ENCODE results near the gene NFASC.

Gene NFASC

DNA sequence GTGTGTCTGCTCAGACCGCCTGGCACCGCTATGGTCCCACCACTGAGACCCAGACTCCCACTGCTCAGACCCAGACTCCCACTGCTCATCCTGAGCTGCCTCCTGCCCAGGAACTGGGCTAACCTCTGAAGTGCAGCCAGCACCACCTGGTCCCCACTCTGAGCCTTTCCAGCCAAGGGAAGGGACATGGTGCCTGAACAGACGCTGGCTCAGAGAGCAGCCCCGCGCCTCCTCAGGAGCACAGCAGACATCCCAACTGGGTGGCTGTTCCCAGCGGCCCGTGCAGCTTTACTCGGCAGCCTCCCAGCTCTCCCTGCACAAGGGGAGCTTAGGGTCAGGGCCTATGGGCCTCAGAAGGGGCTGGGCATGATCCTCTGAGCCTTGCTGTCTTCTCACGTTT lies 144.6 kb downstream of the NFASC start:
- no peak for DNase-seq

DNA sequence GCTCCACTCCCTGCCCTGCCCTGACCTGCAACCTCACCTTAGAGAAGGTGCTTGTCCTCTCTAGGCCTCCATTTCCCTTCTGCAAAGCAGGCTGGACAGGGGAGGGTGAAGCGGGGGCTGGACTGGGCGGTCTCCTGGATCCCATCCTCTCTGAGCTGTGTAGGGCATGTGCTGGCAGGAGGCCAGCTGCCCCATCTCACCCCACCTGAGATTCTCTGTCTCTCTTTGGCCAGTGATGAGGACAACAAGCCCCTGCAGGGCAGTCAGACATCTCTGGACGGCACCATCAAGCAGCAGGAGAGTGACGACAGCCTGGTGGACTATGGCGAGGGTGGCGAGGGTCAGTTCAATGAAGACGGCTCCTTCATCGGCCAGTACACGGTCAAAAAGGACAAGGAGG lies 145.4 kb downstream of the NFASC start:
- no peak for DNase-seq

DNA sequence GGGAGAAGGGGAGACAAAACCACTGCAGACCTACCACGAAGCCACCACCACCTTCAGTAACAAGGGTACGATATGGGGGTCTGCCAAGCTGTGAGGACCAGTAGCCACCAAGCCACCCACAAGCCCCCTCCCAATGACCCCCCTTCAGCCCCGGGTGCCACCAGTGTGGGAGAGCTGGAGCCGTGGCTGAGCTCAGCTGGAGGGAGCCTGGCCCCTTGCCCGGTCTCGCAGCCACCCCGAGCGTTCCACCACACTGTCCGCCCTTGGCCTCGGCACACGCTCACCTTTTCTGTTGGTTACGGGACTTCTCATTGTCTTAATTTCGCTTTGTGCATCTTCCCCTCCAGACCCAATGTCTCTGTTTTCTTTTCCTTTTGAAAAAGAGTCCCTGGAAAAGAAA lies 145.9 kb downstream of the NFASC start:
- no peak for DNase-seq

DNA sequence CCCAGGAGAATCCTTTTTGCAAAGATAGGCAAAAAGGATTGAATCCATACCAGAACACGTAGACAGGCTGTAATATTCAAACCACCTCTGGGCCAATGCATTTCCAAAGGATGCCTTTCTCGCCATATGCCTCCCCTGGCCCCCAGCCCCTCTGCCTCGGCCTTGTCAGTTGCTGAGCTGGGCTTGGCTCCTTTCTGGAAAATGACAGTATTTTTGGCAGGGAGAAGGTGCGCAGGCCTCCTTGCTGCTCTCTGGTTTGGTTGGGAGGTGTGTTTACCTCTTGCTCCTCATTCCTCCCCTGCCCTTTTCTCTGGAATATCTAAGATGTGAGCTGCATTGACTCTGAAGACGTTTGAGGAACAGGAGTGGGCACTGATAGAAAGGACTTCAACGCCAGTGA lies 146.3 kb downstream of the NFASC start:
- DNase-seq, result no peak

GRCh38 chr1:205017766-205018165 lies 147.1 kb downstream of the NFASC start:
- DNase-seq, result no peak

- DNase-seq, result no peak
These were observed 147.7 kb downstream of the NFASC start for GRCh38 chr1:205018381-205018780.

GRCh38 chr1:205020466-205020865 lies 149.8 kb downstream of the NFASC start:
- no peak for DNase-seq

DNA sequence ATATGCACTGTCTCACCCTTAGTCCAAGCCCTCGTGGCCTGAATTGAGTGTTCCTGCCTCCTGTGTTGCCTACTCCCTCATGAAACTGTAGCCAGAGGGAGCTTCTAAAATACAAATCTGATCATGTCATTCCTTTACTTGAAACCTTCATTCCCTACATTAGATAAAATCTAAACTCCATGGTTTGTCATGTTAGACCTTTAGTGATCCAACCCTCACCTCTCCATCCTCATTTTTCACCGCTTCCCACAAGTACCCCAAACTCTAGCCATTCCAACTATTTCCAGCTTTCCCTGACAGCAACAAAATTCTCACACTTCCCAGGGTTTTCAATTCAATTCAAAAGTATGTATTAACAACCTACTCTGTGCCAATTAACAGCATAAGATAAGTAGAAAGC lies 154.0 kb downstream of the NFASC start:
- DNase-seq, result no peak

DNA sequence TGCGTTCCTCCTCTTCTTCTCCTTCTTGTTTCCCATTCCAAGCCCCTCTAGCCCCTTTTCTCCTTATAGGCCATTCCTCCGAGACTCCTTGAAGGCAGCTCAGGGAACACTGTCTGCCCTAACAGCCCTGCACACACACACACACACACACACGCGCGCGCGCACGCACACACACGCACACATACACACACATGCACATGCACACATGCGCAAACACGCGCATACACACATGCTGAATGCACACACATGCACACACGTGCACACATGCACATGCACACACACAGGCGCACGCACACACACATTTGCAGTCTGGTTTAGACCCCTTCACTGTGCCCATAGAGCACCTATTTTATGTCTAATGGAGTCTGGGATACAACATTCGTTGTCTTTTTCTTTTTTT lies 154.6 kb downstream of the NFASC start:
- DNase-seq, result no peak

- DNase-seq, result no peak
These were observed 155.5 kb downstream of the NFASC start for GRCh38 chr1:205026181-205026580.

GRCh38 chr1:205028390-205028789 lies 157.7 kb downstream of the NFASC start:
- DNase-seq, result no peak

DNA sequence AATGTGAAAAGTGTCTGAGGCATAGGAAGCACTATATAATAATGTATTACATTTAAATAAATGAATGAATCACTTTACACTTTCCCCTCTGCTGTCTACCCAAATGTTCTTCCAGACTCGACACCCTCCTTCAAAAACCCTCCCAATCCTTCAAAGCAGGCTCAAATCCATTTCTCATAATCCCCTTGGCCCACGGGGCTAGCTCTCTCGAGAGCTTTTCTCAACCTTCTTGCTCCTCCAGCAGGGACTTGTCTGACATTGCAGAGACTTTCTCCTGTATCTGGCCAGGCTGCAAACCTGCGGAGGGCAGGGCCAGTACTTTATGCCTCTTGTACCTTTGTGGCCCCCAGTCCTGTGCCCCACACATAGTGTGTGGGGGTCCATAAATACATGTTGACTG lies 158.3 kb downstream of the NFASC start:
- DNase-seq, result no peak

GRCh38 chr1:205030241-205030640 lies 159.6 kb downstream of the NFASC start:
- no peak for DNase-seq

- DNase-seq, result no peak
These were observed 160.2 kb downstream of the NFASC start for GRCh38 chr1:205030896-205031295.

DNA sequence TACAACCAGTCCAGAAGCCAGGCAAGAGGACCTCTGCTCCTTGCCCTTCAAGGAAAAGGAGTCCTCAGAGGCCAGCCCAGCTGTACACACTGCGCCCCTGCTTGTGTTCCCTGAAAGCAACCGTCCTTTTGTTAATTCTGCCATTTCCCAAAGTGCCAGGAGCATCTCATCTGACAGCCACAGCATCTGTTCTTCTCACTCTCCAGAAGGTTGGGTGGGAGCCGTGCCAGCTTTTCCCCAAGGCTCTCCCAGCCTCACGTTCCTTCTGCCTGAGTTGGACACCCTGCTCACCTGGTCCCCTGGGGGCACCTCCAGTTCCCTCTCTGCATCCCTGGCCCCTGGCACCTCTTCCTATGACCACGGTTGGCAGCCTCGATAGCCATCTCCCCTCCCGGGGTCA lies 161.8 kb downstream of the NFASC start:
- DNase-seq, result no peak

DNA sequence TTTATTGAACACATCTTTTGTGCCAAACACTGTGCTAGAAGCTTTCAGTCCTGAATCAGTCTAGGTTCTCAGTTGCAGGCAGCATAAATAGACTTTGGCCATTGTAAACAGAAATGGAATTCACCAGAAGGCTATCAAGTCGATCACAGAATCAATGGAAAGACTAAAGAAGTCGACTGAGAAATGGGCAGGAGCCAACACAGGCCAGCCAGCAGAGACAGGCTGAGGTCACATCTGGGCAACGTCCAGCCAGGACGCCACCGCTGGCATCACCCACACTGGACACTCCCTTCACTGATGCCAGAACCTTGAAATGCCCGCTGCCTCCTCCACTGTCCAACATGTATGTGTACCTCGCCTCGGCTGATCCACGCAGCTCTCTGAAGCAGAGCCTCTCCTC lies 166.9 kb downstream of the NFASC start:
- no peak for DNase-seq

DNA sequence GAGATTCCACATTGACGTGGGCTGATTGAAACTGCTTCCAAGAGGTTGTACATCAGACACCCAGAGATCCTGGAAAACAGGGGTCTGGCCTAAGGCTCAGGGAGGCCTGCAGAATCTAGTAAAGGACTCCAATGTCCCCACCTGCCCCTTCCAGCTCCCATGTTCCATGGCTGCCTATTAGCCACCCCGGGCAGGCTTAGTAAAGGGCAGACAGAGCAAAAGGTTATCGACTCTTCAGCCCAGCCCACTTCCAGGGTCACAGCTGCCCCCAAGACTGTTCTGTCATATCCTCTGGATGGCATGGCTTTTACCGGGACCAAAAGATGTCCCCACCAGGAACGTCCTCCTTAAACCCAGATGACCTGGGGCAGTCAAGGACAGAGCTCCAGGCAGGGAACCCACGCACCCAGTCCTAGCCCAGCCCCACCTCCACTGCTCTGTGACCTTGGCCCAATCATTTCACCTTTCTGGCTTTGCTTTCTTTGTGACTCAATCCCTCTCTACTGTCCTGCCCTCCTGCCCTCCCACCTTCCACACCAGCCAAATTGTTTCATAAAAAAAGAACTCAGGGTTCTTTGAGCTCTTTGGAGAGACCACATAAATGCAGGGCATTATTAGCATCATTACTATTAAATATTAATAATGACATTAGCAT lies 167.6 kb downstream of the NFASC start:
- DNase-seq, result no peak

- no peak for DNase-seq
These were observed 170.5 kb downstream of the NFASC start for GRCh38 chr1:205041001-205041715.

DNA sequence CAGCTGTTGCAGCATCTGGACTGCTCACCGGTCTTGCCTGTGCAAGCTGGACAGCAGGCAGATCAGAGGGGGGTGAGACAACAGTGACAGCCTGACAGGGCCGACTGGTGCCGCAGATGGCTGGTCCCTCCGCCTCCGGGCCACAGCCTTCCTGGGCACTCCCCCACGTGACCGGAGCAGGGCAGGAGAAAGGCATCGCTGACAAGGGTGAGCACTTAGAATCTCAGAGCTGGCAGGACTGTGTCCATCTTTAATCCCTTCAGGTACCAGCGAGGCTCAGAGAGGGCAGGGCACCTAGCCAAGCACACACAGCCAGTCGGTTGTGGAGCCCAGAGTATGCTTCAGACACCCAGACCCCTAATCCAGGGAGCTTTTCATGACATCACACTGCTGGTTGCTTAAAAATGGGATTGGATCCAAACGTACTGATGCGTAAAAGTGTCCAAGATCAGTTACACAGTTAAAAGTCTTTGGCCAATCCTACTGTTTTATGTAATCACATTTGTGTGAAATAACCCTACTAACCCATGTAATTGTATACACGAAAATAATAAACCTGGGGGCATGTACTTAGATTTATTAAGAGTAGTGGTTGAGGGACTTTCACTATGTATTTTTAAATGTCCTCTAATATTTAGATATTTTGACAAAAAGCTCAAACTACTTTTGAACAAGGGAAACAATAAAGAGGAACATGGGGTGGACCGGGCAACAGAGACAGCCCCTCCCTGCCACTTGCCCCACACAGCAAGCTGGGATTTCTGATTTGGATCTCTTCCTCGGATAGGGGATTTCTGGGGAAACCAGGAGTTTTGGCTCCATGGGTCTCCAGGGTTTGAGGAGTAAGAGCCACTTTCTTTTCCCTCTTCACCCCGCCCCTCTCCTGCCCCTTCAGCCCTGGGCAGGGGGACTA lies 171.6 kb downstream of the NFASC start:
- no peak for DNase-seq

DNA sequence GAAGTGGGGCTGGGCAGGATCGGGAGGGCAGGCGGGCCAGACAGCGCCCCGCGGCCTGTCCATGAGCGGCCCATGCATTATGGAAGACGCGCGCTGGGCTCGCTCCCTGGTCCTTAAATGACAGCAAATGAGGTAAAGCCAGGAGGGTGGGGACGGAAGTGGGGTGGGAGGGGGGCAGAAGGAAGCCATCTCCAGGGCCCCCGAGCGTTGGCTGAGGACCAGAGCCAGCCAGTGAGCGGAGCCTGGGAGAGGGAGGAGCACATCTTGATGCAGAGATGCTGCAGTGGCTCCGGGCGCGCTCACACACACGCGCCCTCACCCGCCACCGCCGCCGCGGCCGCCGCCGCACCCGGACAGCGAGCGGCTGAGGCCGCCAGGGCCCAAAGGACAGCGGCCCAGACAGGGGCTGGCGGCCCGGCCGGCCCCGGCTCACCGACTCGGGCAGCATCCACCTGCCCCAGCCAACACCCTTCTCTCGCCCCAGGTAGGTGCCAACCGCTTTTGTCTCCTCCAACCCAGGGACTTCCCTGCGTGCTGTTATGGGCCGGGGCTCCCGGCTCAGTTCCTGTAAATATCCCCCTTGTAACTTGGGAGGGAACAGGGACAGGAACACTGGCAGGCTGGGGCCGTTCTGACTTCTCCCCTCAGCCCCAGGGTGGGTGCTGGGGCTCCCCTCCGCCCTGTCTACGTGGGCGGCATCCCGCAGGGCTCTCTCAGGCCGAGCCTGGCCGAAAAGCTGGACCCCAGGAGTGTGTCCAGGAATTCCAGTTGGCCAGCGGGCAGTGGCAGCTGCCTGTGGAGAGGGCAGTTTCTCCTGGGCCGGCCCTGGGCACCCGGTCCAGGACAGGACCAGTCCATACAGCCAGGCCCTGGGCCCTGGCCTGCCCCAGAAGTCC lies 172.5 kb downstream of the NFASC start, which contains the start of gene CNTN2:
Gene CNTN2, plus strand, starts transcription at position 302 of the 896 bp plus-strand sequence. CDS start 9,974 bp downstream, outside the sequence.
- DNase-seq, result no peak

GRCh38 chr1:205043866-205044265 lies 173.2 kb downstream of the NFASC start:
- no peak for DNase-seq

DNA sequence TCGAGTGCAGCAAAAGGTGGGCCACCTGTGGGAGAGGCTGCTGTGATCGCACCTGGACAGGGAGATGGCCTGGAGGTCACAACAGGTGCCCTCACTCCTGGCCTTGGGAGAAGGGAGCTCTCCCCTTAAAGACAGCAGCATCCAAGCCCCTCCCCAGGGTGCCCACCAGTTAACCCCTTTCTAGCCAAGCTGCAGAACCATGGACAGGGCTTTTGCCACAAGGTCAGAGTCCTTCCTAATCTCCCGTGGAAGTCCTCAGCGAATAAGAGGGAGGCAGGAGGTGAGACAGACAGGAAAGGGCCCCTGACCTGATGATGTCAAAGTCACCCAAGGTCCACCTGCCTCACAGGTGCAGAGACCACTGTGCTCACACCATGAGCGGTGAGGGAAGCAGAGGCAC lies 174.1 kb downstream of the NFASC start:
- DNase-seq, result no peak

DNA sequence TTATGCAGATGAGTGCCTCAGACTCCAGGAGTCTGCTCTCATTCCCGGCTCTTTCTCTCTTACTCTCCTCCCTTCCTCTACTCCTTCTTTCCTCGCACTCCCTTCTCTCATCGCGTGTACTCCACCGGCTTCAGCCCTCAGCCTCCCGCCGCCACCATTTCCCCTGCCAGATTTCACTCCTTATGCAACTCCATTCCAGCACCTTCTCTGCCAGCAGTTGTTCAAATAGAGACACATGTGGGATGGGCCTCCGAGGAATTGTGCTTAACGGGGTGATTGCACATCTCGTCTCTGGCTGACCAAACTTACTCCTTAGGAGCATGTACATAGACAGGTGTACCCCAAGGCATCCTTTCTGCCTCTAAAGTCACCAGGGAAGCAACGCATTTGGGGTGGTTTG lies 174.5 kb downstream of the NFASC start:
- no peak for DNase-seq
